Activated CD8-positive, alpha-beta memory T cell treated with anti-CD3 and anti-CD28 coated beads, Interleukin-2, amount 10 ng/mL, durations not matched to agents 7 days and 5 days (primary cell): Measurements from ENCODE around the gene ATP5F1E. TPM values are rescaled to one million over a fixed set of nuclear protein-coding genes. Genes with fewer than 3 reads are reported as not detected.

Experiments used
- ATAC-seq: fragments of 150-1000 bp; cut with Tn5 transposase; one replicate; pipeline ENCODE4 v1.10.0; 2021; ENCODE audit warnings: moderate library complexity
- CTCF ChIA-PET: fragments of 350-600 bp; sonication (Branson Sonifier 250); formaldehyde crosslinking; loops from one replicate; lab custom pipeline; 2021; ENCODE audit warnings: antibody characterized with exemption; lab: Charles Lee
- DNase-seq: peaks from one replicate; pipeline ENCODE4 v3.0.0-alpha.2; 2020
- H3K27ac Mint-ChIP-seq: one replicate; pipeline ENCODE4 v1.8.0; 2021; ENCODE audit warnings: mild to moderate bottlenecking, mixed read lengths
- H3K27me3 Mint-ChIP-seq: one replicate; pipeline ENCODE4 v1.8.0; 2021; ENCODE audit warnings: mixed read lengths
- H3K36me3 Mint-ChIP-seq: one replicate; pipeline ENCODE4 v1.8.0; 2021; ENCODE audit warnings: mild to moderate bottlenecking, mixed read lengths
- H3K4me1 Mint-ChIP-seq: one replicate; pipeline ENCODE4 v1.8.0; 2021; ENCODE audit warnings: mixed read lengths
- H3K4me3 Mint-ChIP-seq: one replicate; pipeline ENCODE4 v1.8.0; 2021; ENCODE audit warnings: mild to moderate bottlenecking, moderate library complexity, mixed read lengths
- H3K9me3 Mint-ChIP-seq: one replicate; pipeline ENCODE4 v1.8.0; 2022; ENCODE audit warnings: low read depth, mixed read lengths
- total RNA-seq, 2 experiments: library from RNA; stranded (reverse); gene quantifications; one replicate each; pipeline ENCODE4 v1.2.3, GENCODE V29; 2021

Gene ATP5F1E
- total RNA-seq, 2 experiments from 2014 or later, result 78.3 to 80.8 TPM

DNA sequence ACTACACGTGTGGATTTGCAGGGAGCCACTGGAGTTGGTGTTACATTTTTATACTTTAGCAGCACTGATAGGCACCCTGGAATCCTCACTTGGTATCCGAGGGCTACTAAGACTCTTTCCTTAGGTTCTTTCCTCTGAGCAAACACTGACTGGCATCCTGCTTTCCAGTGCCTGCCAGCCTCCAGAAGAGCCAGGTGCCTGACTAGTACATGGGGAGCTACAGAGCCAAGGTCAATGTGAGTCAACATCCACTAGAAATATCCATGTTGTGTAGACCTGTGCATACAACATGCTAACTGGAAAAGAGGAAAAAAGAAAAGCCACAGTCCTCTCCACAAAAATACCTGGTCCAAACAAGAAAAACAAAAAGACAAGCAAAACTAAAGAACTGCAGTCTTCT lies 7.0 kb downstream of the ATP5F1E start:
- Mint-ChIP-seq H3K4me3 (no peak overlapping the region), H3K4me1 (peaks cover 37% of the 10 kb centered on the region)

GRCh38 chr20:59024111-59024530 lies 8.0 kb downstream of the ATP5F1E start:
- H3K27ac Mint-ChIP-seq, result no peak overlapping the region
- peaks cover 41% of the 10 kb centered on the region for H3K36me3 Mint-ChIP-seq
- no peaks in the 10 kb centered on the region for H3K9me3 Mint-ChIP-seq
- CTCF ChIA-PET, result no interaction called here
- DNase-seq (no peak), ATAC-seq (no peak)
- no peaks in the 10 kb centered on the region for H3K27me3 Mint-ChIP-seq
- peaks cover 28% of the 10 kb centered on the region for H3K4me1 Mint-ChIP-seq
- no peak overlapping the region for H3K4me3 Mint-ChIP-seq

More for the DNA sequence above, 7.0 kb downstream of the ATP5F1E start:
- Mint-ChIP-seq H3K27me3 (no peaks in the 10 kb centered on the region), H3K9me3 (no peaks in the 10 kb centered on the region), H3K36me3 (peaks cover 48% of the 10 kb centered on the region), H3K27ac (no peak overlapping the region)
- ATAC-seq (no peak), DNase-seq (no peak)
- CTCF ChIA-PET, result no interaction called here

DNA sequence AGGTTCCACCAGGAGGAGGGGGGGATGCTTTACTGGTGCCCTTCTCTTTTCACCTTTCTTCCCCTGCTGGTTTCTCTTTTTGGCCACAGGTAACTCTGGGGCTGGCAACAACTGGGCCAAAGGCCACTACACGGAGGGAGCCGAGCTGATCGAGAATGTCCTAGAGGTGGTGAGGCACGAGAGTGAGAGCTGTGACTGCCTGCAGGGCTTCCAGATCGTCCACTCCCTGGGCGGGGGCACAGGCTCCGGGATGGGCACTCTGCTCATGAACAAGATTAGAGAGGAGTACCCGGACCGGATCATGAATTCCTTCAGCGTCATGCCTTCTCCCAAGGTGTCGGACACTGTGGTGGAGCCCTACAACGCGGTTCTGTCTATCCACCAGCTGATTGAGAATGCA lies 8.5 kb downstream of the ATP5F1E start:
- CTCF ChIA-PET, result no interaction called here
- H3K36me3 Mint-ChIP-seq, result peaks cover 36% of the 10 kb centered on the region
- DNase-seq, result peak; percentile 31
- H3K9me3 Mint-ChIP-seq, result no peaks in the 10 kb centered on the region
- no peaks in the 10 kb centered on the region for H3K27me3 Mint-ChIP-seq
- H3K4me1 Mint-ChIP-seq, result peaks cover 23% of the 10 kb centered on the region
- no peak for ATAC-seq
- H3K4me3 Mint-ChIP-seq, result no peak overlapping the region
- no peak overlapping the region for H3K27ac Mint-ChIP-seq

- CTCF ChIA-PET, result interaction anchor here (1.1 kb wide), 1 partner anchor 8 kb away, joined by 3 read pairs; no protein-coding TSS in a partner anchor
- DNase-seq, result peak; percentile 28
- Mint-ChIP-seq H3K9me3 (no peaks in the 10 kb centered on the region), H3K27ac (no peak overlapping the region), H3K36me3 (peaks cover 30% of the 10 kb centered on the region), H3K4me1 (peaks cover 16% of the 10 kb centered on the region), H3K4me3 (no peak overlapping the region), H3K27me3 (no peaks in the 10 kb centered on the region)
- ATAC-seq, result no peak
Observed at GRCh38 chr20:59022754-59023153, 9.4 kb downstream of the ATP5F1E start.

GRCh38 chr20:59020938-59021551 lies 11.1 kb downstream of the ATP5F1E start:
- H3K27ac Mint-ChIP-seq, result no peak overlapping the region
- no peak overlapping the region for H3K4me3 Mint-ChIP-seq
- ATAC-seq, result no peak
- no peaks in the 10 kb centered on the region for H3K27me3 Mint-ChIP-seq
- no peaks in the 10 kb centered on the region for H3K9me3 Mint-ChIP-seq
- peak; percentile 18 for DNase-seq
- peaks cover 14% of the 10 kb centered on the region for H3K4me1 Mint-ChIP-seq
- H3K36me3 Mint-ChIP-seq, result peaks cover 19% of the 10 kb centered on the region
- CTCF ChIA-PET, result no interaction called here

DNA sequence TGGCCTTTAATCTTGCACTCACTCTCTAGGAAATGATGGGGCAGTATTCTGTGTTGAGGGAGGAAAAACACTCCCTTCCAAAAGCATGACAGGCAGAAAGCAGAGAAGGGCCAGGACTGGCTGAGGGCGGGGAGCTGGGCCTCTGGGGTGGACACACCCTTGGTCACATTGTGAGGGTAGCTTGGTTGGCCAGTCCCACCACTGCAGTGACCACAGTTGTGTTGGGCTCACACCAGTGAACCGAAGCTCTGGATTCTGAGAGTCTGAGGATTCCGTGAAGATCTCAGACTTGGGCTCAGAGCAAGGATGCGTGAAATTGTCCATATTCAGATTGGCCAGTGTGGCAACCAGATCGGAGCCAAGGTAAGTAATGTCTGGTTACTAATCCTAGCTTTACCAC lies 12.9 kb downstream of the ATP5F1E start, which contains the start of gene TUBB1:
Gene TUBB1 (plus strand): TSS at position 213 of the 400 bp plus-strand sequence. CDS start 94 bp downstream, at position 307.
- Mint-ChIP-seq H3K27ac (no peak within 1 kb of the TSS), H3K9me3 (no peaks in the 10 kb centered on the region), H3K27me3 (no peaks in the 10 kb centered on the region), H3K4me1 (peaks cover 23% of the 10 kb centered on the region), H3K36me3 (peaks cover 5% of the 10 kb centered on the region), H3K4me3 (no peak within 1 kb of the TSS)
- DNase-seq (peak; percentile 23), ATAC-seq (no peak)
- CTCF ChIA-PET, result no interaction called here

DNA sequence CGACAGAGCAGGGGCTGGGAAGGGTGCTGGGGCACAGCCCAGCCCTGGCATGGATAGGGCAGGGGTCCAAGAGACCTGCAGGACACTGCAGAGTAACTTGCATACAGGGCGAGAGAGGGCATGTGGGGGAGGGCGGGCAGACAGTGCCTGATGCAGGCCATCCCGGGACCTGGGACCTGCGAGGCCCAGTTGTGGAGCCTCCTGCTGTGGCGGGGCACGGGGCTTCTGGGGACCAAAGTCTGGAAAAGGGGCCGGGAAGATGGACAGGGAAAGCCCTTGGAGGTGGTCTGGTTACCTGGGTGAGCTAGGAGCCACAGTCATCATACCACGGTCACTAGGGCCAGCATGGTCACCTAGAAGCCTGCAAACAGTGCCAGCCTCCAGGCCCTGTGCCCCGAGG lies 13.3 kb downstream of the ATP5F1E start:
- Mint-ChIP-seq H3K4me1 (peaks cover 27% of the 10 kb centered on the region), H3K27me3 (no peaks in the 10 kb centered on the region), H3K9me3 (no peaks in the 10 kb centered on the region), H3K4me3 (no peak overlapping the region), H3K36me3 (peaks cover 5% of the 10 kb centered on the region), H3K27ac (no peak overlapping the region)
- DNase-seq (peak; percentile 38), ATAC-seq (no peak)
- CTCF ChIA-PET, result interaction anchor here (0.8 kb wide), 1 partner anchor 13 kb away, joined by 4 read pairs; the partner anchor contains the start of gene ATP5F1E

DNA sequence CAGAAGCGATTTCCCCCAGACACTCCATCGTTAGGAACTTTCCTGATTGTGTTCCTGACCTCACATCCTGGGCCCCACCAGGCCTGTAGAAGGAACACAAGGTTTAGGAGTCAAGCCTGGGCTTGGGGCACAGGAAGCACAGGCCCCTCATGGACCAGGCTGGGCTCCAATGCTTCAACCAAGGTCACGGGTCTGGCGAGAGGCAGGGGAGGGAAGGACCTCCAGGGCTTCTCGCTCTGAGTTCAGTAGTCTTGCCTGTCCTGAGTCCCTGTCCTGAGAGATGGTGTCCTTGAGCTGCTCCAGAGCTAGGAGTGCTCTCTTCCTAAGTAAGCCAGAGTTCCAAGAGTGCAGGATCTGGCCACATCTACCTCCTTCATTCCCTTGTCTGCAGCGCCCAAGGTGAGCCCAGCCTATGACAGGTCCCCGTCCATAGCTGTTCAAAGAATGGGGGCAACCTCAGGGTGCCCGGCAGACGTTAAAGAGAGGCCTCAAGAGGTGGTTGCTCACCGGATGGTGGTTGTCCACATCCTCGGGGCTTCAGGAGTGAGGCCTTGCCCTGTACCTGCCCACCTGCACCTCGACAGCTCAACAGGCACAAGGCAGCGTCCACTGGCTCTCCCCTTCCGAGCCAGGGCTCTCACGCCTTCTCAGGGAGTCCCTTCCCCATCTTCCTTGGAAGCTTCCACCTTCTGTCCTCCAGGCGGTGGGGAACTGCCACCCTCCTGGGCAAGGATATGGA lies 14.5 kb downstream of the ATP5F1E start:
- Mint-ChIP-seq H3K36me3 (no peaks in the 10 kb centered on the region), H3K27me3 (no peaks in the 10 kb centered on the region), H3K27ac (peak overlapping the region; percentile 8), H3K4me1 (peaks cover 37% of the 10 kb centered on the region), H3K9me3 (no peaks in the 10 kb centered on the region), H3K4me3 (no peak overlapping the region)
- ATAC-seq, result no peak
- CTCF ChIA-PET, result interaction anchor here (0.8 to 1.3 kb wide), 2 partner anchors 14 to 24 kb away, joined by 3 to 4 read pairs; partner anchors contain the start of gene ATP5F1E
- DNase-seq, result peak; percentile 36

- Mint-ChIP-seq H3K27ac (peak overlapping the region; percentile 8), H3K4me3 (no peak overlapping the region), H3K27me3 (no peaks in the 10 kb centered on the region), H3K4me1 (peaks cover 43% of the 10 kb centered on the region), H3K36me3 (no peaks in the 10 kb centered on the region), H3K9me3 (no peaks in the 10 kb centered on the region)
- DNase-seq (peak; percentile 39), ATAC-seq (no peak)
- CTCF ChIA-PET, result interaction anchor here (1.3 kb wide), 1 partner anchor 25 kb away, joined by 3 read pairs; no protein-coding TSS in a partner anchor
Observed at GRCh38 chr20:59016795-59017492, 15.2 kb downstream of the ATP5F1E start.

DNA sequence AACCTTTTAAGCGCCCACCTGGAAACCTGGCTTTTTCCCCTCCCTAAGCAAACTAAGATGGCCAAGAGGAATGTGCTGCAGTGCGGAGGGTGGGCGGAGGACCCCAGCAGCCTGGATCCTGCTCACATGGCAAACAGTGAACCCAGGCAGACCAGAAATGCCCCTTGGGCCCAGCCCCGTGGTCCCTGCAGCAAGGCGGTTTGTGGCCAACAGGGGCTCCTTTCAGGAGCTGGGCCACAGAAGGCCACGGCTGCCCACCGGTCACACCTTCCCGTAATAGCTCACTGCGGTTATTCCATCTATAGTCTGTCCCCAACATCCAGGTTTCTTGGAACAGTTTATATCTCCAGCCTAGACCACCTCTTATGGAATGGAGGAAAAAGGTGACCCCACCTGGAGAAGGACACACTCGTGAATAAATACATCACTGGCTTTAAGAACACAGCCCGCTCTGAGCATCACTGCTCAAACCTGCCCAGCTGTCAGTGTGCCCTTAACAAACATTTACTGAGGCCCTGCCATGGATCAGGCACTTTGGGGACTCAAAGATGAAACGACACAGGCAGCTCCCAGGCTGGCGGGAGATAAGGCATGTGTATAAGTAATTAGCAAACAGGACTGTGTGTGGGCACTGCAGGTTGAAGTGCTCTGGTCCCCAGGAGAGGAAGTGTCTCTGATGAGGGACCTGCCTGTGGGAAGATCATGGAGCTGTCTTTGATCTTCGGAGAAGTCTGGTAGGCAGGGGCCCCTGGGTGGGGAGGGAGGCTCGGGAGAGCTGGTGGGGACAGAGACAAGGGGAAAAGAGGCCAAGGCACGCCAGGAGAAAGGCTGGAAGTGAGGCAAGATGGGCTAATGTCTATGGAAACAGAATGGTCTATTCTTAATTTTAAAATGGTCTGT lies 16.1 kb downstream of the ATP5F1E start:
- DNase-seq (peak; percentile 37), ATAC-seq (no peak)
- H3K36me3 Mint-ChIP-seq, result no peaks in the 10 kb centered on the region
- CTCF ChIA-PET, result no interaction called here
- no peak overlapping the region for H3K27ac Mint-ChIP-seq
- H3K27me3 Mint-ChIP-seq, result no peaks in the 10 kb centered on the region
- H3K4me3 Mint-ChIP-seq, result no peak overlapping the region
- H3K9me3 Mint-ChIP-seq, result no peaks in the 10 kb centered on the region
- H3K4me1 Mint-ChIP-seq, result peaks cover 50% of the 10 kb centered on the region

DNA sequence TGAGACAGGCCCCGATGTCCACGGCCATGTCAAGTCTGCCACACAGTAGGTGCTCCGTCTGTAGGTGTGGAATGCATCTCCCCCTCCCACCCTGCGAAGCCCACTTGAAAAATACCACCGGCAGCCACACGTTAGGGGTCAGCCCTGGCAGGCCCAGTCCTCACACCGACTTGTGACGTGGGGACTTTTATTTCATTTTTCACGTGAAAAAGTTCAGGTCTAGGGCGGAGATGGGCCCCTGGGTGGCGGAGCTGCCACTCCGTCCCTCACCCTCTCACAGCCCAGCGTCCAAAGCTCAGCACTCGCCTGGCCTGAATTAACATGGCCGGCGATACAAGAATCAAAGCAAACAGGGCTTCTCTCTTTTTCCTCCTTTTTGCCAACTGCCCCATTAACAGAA lies 16.7 kb downstream of the ATP5F1E start:
- Mint-ChIP-seq H3K4me3 (no peak overlapping the region), H3K27me3 (no peaks in the 10 kb centered on the region), H3K27ac (no peak overlapping the region), H3K36me3 (no peaks in the 10 kb centered on the region), H3K4me1 (peaks cover 52% of the 10 kb centered on the region), H3K9me3 (no peaks in the 10 kb centered on the region)
- DNase-seq (peak; percentile 29), ATAC-seq (no peak)
- CTCF ChIA-PET, result no interaction called here

DNA sequence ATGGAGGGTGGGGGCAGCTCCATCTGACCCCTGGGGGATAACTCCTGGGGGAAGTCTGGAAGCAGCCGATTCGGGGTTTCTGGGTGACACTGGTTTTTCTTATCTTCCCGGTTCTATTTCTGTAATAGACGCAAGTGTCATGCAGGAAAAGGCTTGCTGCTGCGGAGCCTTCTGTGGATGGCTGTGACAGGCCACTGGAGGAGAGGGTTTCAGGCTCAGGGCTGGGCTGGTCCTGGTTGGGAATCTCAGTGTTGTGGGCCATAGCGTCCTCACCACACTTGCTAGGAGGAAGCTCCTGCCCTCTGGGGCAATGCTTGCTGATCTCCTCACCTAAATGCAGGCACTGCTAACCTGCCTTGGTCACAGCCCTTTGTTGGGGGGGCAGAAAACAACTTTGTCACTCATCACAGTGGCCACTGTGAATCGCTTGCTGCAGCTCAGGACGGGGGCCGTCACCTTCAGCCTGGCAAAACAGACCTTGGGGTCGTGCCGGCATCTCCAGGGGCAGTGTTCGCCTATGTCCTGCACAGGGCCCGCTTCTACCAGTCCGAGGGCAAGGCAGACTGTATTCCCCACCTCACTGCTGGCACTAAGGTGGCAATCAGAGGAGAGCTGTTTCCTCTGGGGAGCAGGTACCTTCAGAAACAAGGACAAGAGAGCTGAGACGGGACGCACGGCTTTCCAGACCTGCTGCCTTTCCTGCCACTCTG lies 17.3 kb downstream of the ATP5F1E start:
- no peaks in the 10 kb centered on the region for H3K36me3 Mint-ChIP-seq
- H3K9me3 Mint-ChIP-seq, result no peaks in the 10 kb centered on the region
- peak; percentile 33 for DNase-seq
- peaks cover 53% of the 10 kb centered on the region for H3K4me1 Mint-ChIP-seq
- H3K4me3 Mint-ChIP-seq, result no peak overlapping the region
- CTCF ChIA-PET, result interaction anchor here (0.7 to 1.4 kb wide), 2 partner anchors 7 to 17 kb away, joined by 3 read pairs; no protein-coding TSS in a partner anchor
- H3K27me3 Mint-ChIP-seq, result no peaks in the 10 kb centered on the region
- H3K27ac Mint-ChIP-seq, result no peak overlapping the region
- no peak for ATAC-seq
